PC-3 (cell line): ENCODE data around the gene CACNA1B. TPM values are rescaled to one million over a fixed set of nuclear protein-coding genes. Genes with fewer than 3 reads are reported as not detected.

Experiments used
- ATAC-seq: fragments of 200-7000 bp; cut with Tn5 transposase; 2 replicates; pipeline ENCODE4 v1.9.1; 2020; ENCODE audit warnings: mild to moderate bottlenecking, moderate library complexity
- BruUV-seq: library from RNA; stranded (reverse); fragments of 400-500 nt; replicated peaks from 2 replicates; lab custom pipeline; 2021; lab: Mats Ljungman, UMichigan
- CTCF ChIA-PET: fragments of 300-600 bp; sonication (Branson Sonifier 250); formaldehyde crosslinking; loops from one replicate; lab custom pipeline; 2022; ENCODE audit warnings: antibody characterized with exemption; lab: Charles Lee
- POLR2A ChIA-PET: fragments of 300-600 bp; sonication (Branson Sonifier 250); formaldehyde crosslinking; loops from one replicate; lab custom pipeline; 2022; ENCODE audit warnings: antibody characterized with exemption; ENCODE audit not compliant: unreplicated experiment; lab: Charles Lee
- DNase-seq: peaks from one replicate; pipeline ENCODE4 v3.0.0-alpha.2; 2015
- H2AFZ ChIP-seq: fragments of 300-600 bp; sonication (generic); 2 replicates; pipeline ENCODE4 v1.6.0; 2016; ENCODE audit warnings: antibody characterized with exemption, low read length
- H3F3A ChIP-seq: fragments of 300-600 bp; sonication (generic); one replicate; pipeline ENCODE4 v1.6.0; 2017; ENCODE audit warnings: antibody characterized with exemption, low read length, control low read depth, mild to moderate bottlenecking; ENCODE audit not compliant: unreplicated experiment
- H3K27ac ChIP-seq: fragments of 300-600 bp; sonication (generic); 2 replicates; pipeline ENCODE4 v1.5.1; 2016; ENCODE audit warnings: mild to moderate bottlenecking, low read length
- H3K27me3 ChIP-seq: fragments of 300-600 bp; sonication (generic); 2 replicates; pipeline ENCODE4 v1.6.1; 2016; ENCODE audit warnings: low read length, mixed read lengths
- H3K36me3 ChIP-seq: fragments of 300-600 bp; sonication (generic); 2 replicates; pipeline ENCODE4 v1.6.1; 2016; ENCODE audit warnings: low read depth, mixed run types, low read length, mixed read lengths
- H3K4me1 ChIP-seq: fragments of 300-600 bp; sonication (generic); 2 replicates; pipeline ENCODE4 v1.5.1; 2016; ENCODE audit warnings: low read length; ENCODE audit not compliant: insufficient read depth
- H3K4me2 ChIP-seq: fragments of 300-600 bp; sonication (generic); 2 replicates; pipeline ENCODE4 v1.6.0; 2016; ENCODE audit warnings: low read length
- H3K4me3 ChIP-seq: fragments of 300-600 bp; sonication (generic); 2 replicates; pipeline ENCODE4 v1.5.1; 2016; ENCODE audit warnings: mild to moderate bottlenecking, low read length, mixed read lengths
- H3K79me2 ChIP-seq: fragments of 300-600 bp; sonication (generic); 2 replicates; pipeline ENCODE4 v1.6.1; 2017; ENCODE audit warnings: low read length, mixed read lengths
- H3K9ac ChIP-seq: fragments of 300-600 bp; sonication (generic); 2 replicates; pipeline ENCODE4 v1.6.0; 2016; ENCODE audit warnings: mild to moderate bottlenecking, low read length
- H3K9me2 ChIP-seq: fragments of 300-600 bp; sonication (generic); replicated peaks from 2 replicates; pipeline ENCODE4 v1.6.1; 2016; ENCODE audit warnings: mixed run types, low read length, mixed read lengths
- H3K9me3 ChIP-seq: fragments of 300-600 bp; sonication (generic); 2 replicates; pipeline ENCODE4 v1.6.1; 2016; ENCODE audit warnings: low read length, mixed read lengths
- H4K20me1 ChIP-seq: fragments of 300-600 bp; sonication (generic); 2 replicates; pipeline ENCODE4 v1.6.1; 2016; ENCODE audit warnings: low read length, mixed read lengths
- CTCF ChIP-seq: fragments of 300-600 bp; sonication (generic); conservative IDR thresholded peaks from 2 replicates; pipeline ENCODE4 v1.5.1; 2017; ENCODE audit warnings: antibody characterized with exemption, low read depth, mild to moderate bottlenecking, low read length
- EZH2 ChIP-seq: fragments of 300-600 bp; sonication (generic); IDR thresholded peaks from one replicate; pipeline ENCODE4 v1.6.1; 2017; ENCODE audit warnings: antibody characterized with exemption, mild to moderate bottlenecking, low read length; ENCODE audit not compliant: unreplicated experiment
- EZH2phosphoT487 ChIP-seq: fragments of 300-600 bp; sonication (generic); IDR thresholded peaks from 2 replicates; pipeline ENCODE4 v1.6.1; 2018; ENCODE audit warnings: mild to moderate bottlenecking, antibody characterized with exemption, low read length, borderline replicate concordance
- intact Hi-C: fragments of 100-400 bp; cut with micrococcal nuclease; formaldehyde crosslinking; loops from 2 replicates; pipeline ENCODE4 v1.9.0; 2023
- total RNA-seq: library from RNA; depleted of rRNA; stranded (reverse); fragments of >200 nt; gene quantifications from 2 replicates; pipeline ENCODE4 v1.2.3, GENCODE V29; 2014

CACNA1B gene
- total RNA-seq, 1 experiment from 2014 or later, result not detected

DNA sequence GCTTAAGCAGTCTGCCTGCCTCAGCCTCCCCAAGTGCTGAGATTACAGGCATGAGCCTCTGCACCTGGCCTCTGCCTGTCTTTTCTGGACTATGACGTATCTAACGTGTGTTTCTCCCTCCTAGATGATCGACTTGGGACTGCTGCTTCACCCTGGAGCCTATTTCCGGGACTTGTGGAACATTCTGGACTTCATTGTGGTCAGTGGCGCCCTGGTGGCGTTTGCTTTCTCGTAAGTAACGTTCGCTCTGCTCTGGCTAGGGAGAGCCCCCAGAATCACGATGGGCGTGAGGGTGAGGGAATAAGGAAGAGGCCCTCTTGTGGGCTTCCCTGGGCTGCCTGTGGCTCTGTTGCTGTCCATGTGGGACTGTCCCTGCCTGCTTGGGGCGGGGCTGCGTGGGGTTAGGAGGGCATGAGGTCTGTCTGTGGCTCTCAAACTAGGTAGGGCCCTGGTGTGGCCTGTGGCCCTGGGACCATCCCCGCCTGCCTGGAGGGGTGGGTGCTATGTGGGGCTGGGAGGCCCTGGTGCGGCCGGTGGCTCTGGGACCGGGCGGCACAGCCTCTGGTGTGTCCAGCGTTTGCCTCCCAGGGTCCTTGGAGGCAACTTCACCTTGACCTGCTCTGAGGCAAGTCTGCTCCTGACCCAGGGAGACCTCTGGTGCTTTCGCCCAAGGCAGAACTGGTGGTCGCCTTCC, 171.7 kb downstream of the CACNA1B start:
- POLR2A ChIA-PET, result no interaction called here
- H3K36me3 ChIP-seq, result no peaks in the 10 kb centered on the region
- H3K9me2 ChIP-seq, result no peaks in the 10 kb centered on the region
- TF ChIP-seq EZH2phosphoT487, result no peak
- TF ChIP-seq EZH2, result no peak
- no peak for TF ChIP-seq CTCF
- H2AFZ ChIP-seq, result no peak overlapping the region
- no peaks in the 10 kb centered on the region for H3K4me1 ChIP-seq
- CTCF ChIA-PET, result no interaction called here
- no peak overlapping the region for H3K4me3 ChIP-seq
- no peak overlapping the region for H3K9ac ChIP-seq
- no peaks in the 10 kb centered on the region for H3K9me3 ChIP-seq
- H4K20me1 ChIP-seq, result no peaks in the 10 kb centered on the region
- DNase-seq, result no peak
- peaks cover 15% of the 10 kb centered on the region; the same call in 1 of the 2 replicates for H3K27me3 ChIP-seq
- H3K4me2 ChIP-seq, result no peak overlapping the region
- H3K27ac ChIP-seq, result no peak overlapping the region
- no TSS peak for BruUV-seq
- H3K79me2 ChIP-seq, result no peaks in the 10 kb centered on the region
- no peaks in the 10 kb centered on the region for H3F3A ChIP-seq
- ATAC-seq, result no peak
- intact Hi-C loops, result no loop called here

GRCh38 chr9:138049779-138050471, 172.3 kb downstream of the CACNA1B start:
- intact Hi-C loops, result no loop called here
- H3K79me2 ChIP-seq, result no peaks in the 10 kb centered on the region
- no peak for TF ChIP-seq CTCF
- no peak for TF ChIP-seq EZH2phosphoT487
- TF ChIP-seq EZH2, result no peak
- no peak overlapping the region for H3K4me2 ChIP-seq
- H3K27ac ChIP-seq, result no peak overlapping the region
- no peak overlapping the region for H3K4me3 ChIP-seq
- no peaks in the 10 kb centered on the region for H3K36me3 ChIP-seq
- ATAC-seq, result no peak
- ChIA-PET CTCF (no interaction called here), POLR2A (no interaction called here)
- H3K9ac ChIP-seq, result no peak overlapping the region
- H3K9me3 ChIP-seq, result no peaks in the 10 kb centered on the region
- no TSS peak for BruUV-seq
- no peaks in the 10 kb centered on the region for H3K4me1 ChIP-seq
- H2AFZ ChIP-seq, result no peak overlapping the region
- DNase-seq, result no peak
- no peaks in the 10 kb centered on the region for H4K20me1 ChIP-seq
- H3K27me3 ChIP-seq, result peaks cover 11% of the 10 kb centered on the region; the same call in 1 of the 2 replicates
- H3F3A ChIP-seq, result no peaks in the 10 kb centered on the region
- no peaks in the 10 kb centered on the region for H3K9me2 ChIP-seq
